HepG2 (cell line): Measurements from ENCODE around the gene MARS1. TPM values are rescaled to one million over a fixed set of nuclear protein-coding genes. Genes with fewer than 3 reads are reported as not detected.

ENCODE experiments used
- ATAC-seq: fragments of 200-7000 bp; cut with Tn5 transposase; 3 replicates; pipeline ENCODE4 v1.9.1; 2020; ENCODE audit warnings: mild to moderate bottlenecking, moderate library complexity
- BruUV-seq: library from RNA; stranded (reverse); fragments of 400-500 nt; replicated peaks from 2 replicates; lab custom pipeline; 2021; lab: Mats Ljungman, UMichigan
- CTCF ChIA-PET: fragments of 300-600 bp; formaldehyde crosslinking; extraction: SDS; loops from one replicate; lab custom pipeline; 2021; ENCODE audit warnings: low total read pairs, inconsistent platforms, low intra/inter-chr PET ratio; lab: Yijun Ruan, JAX
- POLR2A ChIA-PET: fragments of 350-600 bp; sonication (Branson Sonifier 250); formaldehyde crosslinking; loops from one replicate; lab custom pipeline; 2020; ENCODE audit warnings: antibody characterized with exemption, inconsistent platforms; lab: Yijun Ruan, JAX
- DNase-seq: peaks from one replicate; pipeline ENCODE4 v3.0.0-alpha.2; 2015; ENCODE audit warnings: low spot score
- FAIRE-seq: peaks from 3 replicates; lab custom pipeline; 2011; peaks lifted over from hg19 to GRCh38; lab: Jason Lieb, UNC
- H2AFZ ChIP-seq: one replicate; pipeline ENCODE4 v1.6.1; 2011; ENCODE audit warnings: low read length, inconsistent platforms
- H3K27ac ChIP-seq: fragments of 300-600 bp; 3 replicates; pipeline ENCODE4 v1.8.0; 2011; ENCODE audit warnings: mixed run types, mild to moderate bottlenecking, mixed read lengths, low read length, inconsistent platforms; ENCODE audit not compliant: insufficient read depth; ENCODE audit errors: extremely low read length
- H3K27me3 ChIP-seq, 2 experiments: fragments of 200-600 bp in 1 of 2; 2 replicates in 1 of 2; 3 replicates in 1 of 2; pipeline versions ENCODE4 v1.6.0 to v1.8.0; 2011; ENCODE audit warnings: low read length in 2 of 2, mild to moderate bottlenecking in 2 of 2, moderate library complexity in 2 of 2, inconsistent platforms in 1 of 2; ENCODE audit not compliant: insufficient read depth in 2 of 2, control insufficient read depth in 1 of 2
- H3K36me3 ChIP-seq, 2 experiments: fragments of 200-600 bp in 1 of 2; replicated peaks in 1 of 2; 2 replicates in 1 of 2; 3 replicates in 1 of 2; pipeline versions ENCODE4 v1.5.1 to v1.8.0; 2011; ENCODE audit warnings: low read length in 2 of 2, inconsistent platforms in 1 of 2; ENCODE audit not compliant: insufficient read depth in 2 of 2, control insufficient read depth in 1 of 2
- H3K4me1 ChIP-seq: 2 replicates; pipeline ENCODE4 v1.5.1; 2012; ENCODE audit warnings: low read length, inconsistent platforms; ENCODE audit not compliant: insufficient read depth
- H3K4me2 ChIP-seq: 2 replicates; pipeline ENCODE4 v1.6.0; 2011; ENCODE audit warnings: low read depth, low read length, inconsistent platforms
- H3K4me3 ChIP-seq, 3 experiments: fragments of 200-600 bp in 1 of 3; sonication (generic), shearing (Covaris generic) in 1 of 3; replicated peaks in 1 of 3; 2 replicates each; pipeline ENCODE4 v1.5.1; 2011 to 2016; ENCODE audit warnings: low read length in 3 of 3, inconsistent platforms in 2 of 3, low read depth in 2 of 3, mild to moderate bottlenecking in 2 of 3, control low read depth in 1 of 3, mixed read lengths in 1 of 3; ENCODE audit not compliant: insufficient read depth in 1 of 3
- H3K79me2 ChIP-seq: one replicate; pipeline ENCODE4 v1.6.1; 2011; ENCODE audit warnings: low read length, inconsistent platforms; ENCODE audit not compliant: insufficient read depth
- H3K9ac ChIP-seq: 2 replicates; pipeline ENCODE4 v1.6.0; 2011; ENCODE audit warnings: mild to moderate bottlenecking, low read depth, low read length, inconsistent platforms; ENCODE audit not compliant: insufficient read depth
- H3K9me3 ChIP-seq: 2 replicates; pipeline ENCODE4 v1.5.1; 2012; ENCODE audit warnings: mild to moderate bottlenecking, low read length
- H4K20me1 ChIP-seq: 2 replicates; pipeline ENCODE4 v1.6.0; 2011; ENCODE audit warnings: inconsistent platforms, mild to moderate bottlenecking, low read length, moderate library complexity; ENCODE audit not compliant: insufficient read depth
- FOXA1 ChIP-seq, 2 experiments: fragments of 450-650 bp in 1 of 2; sonication (generic) in 1 of 2; formaldehyde crosslinking in 1 of 2; IDR thresholded peaks; 2 replicates each; pipeline versions ENCODE4 v1.4.0 to v1.6.1; 2016 to 2020; ENCODE audit warnings: missing genetic modification reagents in 1 of 2
- NR2C2 ChIP-seq: sonication (generic); formaldehyde crosslinking; IDR thresholded peaks from 2 replicates; pipeline ENCODE4 v1.4.0; 2020; ENCODE audit warnings: missing genetic modification reagents, mild to moderate bottlenecking, moderate library complexity, borderline replicate concordance
- ZNF577 ChIP-seq: sonication (generic); formaldehyde crosslinking; IDR thresholded peaks from 2 replicates; pipeline ENCODE4 v1.4.0; 2020; ENCODE audit warnings: mild to moderate bottlenecking, low read depth, missing genetic modification reagents, borderline replicate concordance
- ZNF605 ChIP-seq: sonication (generic); formaldehyde crosslinking; IDR thresholded peaks from 2 replicates; pipeline ENCODE4 v1.8.0; 2022; ENCODE audit warnings: mild to moderate bottlenecking, missing genetic modification reagents
- ZNF7 ChIP-seq: IDR thresholded peaks from 2 replicates; pipeline ENCODE4 v1.6.1; 2016; ENCODE audit warnings: missing biosample characterization, missing genetic modification reagents
- ZNF720 ChIP-seq: sonication (generic); formaldehyde crosslinking; IDR thresholded peaks from 2 replicates; pipeline ENCODE4 v1.4.0; 2020; ENCODE audit warnings: missing genetic modification reagents
- WGBS: methylation state at CpG from one replicate; pipeline ENCODE4 v1.1.6; 2017; ENCODE audit warnings: low lambda C conversion rate; 5-methylcytosine and 5-hydroxymethylcytosine counted together
- in situ Hi-C: cut with HindIII; loops from 2 replicates; pipeline ENCODE4 v1.10.0; 2017; ENCODE audit warnings: low pct_unique_long_range_greater_than_20kb; ENCODE audit not compliant: extremely low pct_ligation_motif_present
- intact Hi-C: fragments of 100-400 bp; cut with micrococcal nuclease; formaldehyde crosslinking; loops from one replicate; pipeline ENCODE4 v1.10.0; 2022; ENCODE audit not compliant: unreplicated experiment
- polyA plus RNA-seq, 8 experiments: library from polyadenylated mRNA; depleted of rRNA in 3 of 8; stranded (reverse) in 7 of 8; unstranded in 1 of 8; fragments of >200 nt; fragmentation: Illumina TruSeq in 4 of 8; extraction: Trizol in 4 of 8; gene quantifications; 2 replicates each; pipeline versions ENCODE4 v1.2.1 to v1.2.3, GENCODE V29; 2011 to 2016; ENCODE audit warnings: low read depth in 4 of 8, missing spikeins in 1 of 8, mixed read lengths in 1 of 8; ENCODE audit not compliant: insufficient read depth in 1 of 8
- total RNA-seq, 5 experiments: library from RNA; depleted of rRNA; stranded (reverse); fragments of >200 nt; fragmentation: Illumina TruSeq; extraction: Trizol; gene quantifications; 2 replicates each; pipeline ENCODE4 v1.2.3, GENCODE V29; 2016; ENCODE audit warnings: low read depth in 1 of 5
- TF ChIP-seq, protein P1 (sequence below): IDR thresholded peaks from 2 replicates; pipeline ENCODE4 v1.6.1; 2016; ENCODE audit warnings: mild to moderate bottlenecking, missing biosample characterization, missing genetic modification reagents
- TF ChIP-seq, protein P2 (sequence below): sonication (generic); formaldehyde crosslinking; IDR thresholded peaks from 2 replicates; pipeline ENCODE4 v1.4.0; 2020; ENCODE audit warnings: mild to moderate bottlenecking, missing genetic modification reagents
- TF ChIP-seq, protein P3 (sequence below): sonication (generic); formaldehyde crosslinking; IDR thresholded peaks from 2 replicates; pipeline ENCODE4 v1.8.1; 2022; ENCODE audit warnings: mild to moderate bottlenecking, missing genetic modification reagents
- TF ChIP-seq, protein P4 (sequence below): sonication (generic); formaldehyde crosslinking; IDR thresholded peaks from 2 replicates; pipeline ENCODE4 v1.8.0; 2022; ENCODE audit warnings: mild to moderate bottlenecking, missing genetic modification reagents

MARS1 gene
- total and polyA plus RNA-seq, 2 of the 13 experiments (the other 11 are each of a cell fraction or from before 2014, with no cell fraction given), result 115 to 181 TPM

DNA sequence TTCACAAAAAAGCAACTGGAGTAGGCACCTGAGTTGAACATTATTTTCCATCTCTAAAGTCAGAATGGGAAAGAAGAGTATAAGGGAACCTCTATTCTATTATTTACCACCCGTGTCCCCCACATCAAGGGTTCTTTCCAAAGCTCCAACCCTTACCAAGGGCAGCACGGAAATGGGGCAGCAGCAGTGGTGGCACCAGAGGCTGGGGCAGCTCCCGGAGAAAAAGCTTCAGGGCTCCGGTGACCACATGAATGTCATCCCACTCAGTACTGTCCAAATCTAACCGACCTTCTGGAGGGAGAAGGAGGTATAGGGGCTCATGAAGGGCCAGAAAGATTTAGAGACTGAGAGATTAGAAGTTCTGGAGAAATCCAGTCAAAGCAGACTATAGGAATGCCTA, 14.0 kb upstream of the MARS1 start (continued):
- TF ChIP-seq, protein P1, sequence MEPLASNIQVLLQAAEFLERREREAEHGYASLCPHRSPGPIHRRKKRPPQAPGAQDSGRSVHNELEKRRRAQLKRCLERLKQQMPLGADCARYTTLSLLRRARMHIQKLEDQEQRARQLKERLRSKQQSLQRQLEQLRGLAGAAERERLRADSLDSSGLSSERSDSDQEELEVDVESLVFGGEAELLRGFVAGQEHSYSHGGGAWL, result no peak
- TF ChIP-seq, all 625 proteins: peak for 0

DNA sequence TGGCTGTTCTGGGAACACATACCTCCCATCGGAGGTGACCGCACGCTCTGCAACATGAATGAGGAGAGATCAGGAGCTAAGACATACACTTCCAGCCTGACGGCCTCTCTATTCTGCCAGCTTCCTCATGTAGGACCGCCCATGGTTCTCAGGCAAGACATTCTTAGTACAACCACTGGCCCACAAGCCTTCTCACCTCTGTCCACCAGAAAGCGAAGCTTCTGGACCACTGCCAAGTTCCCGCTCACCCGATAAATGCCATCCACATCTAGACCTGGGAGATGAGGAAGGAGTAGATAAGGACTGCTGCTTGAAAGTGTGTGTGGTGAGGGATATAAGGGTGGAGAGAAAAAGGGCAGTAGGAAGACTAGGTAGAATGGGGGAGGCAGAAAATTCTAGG, 13.4 kb upstream of the MARS1 start:
- in situ Hi-C loops (no loop called here), intact Hi-C loops (no loop called here)
- H3K36me3 ChIP-seq, result no peaks in the 10 kb centered on the region
- peaks cover 58% of the 10 kb centered on the region for H3K4me1 ChIP-seq
- 66% methylated on average over 8 of the region's 8 CpGs for WGBS
- ChIA-PET POLR2A (interaction anchor here (2.0 kb wide), 1 partner anchor 13 kb away, joined by 4 read pairs; the partner anchor contains the start of gene MARS1), CTCF (no interaction called here)
- no peak overlapping the region for H3K9ac ChIP-seq
- H3K27me3 ChIP-seq, result peaks cover 8 to 65% of the 10 kb centered on the region in 2 experiments
- no peak overlapping the region for H2AFZ ChIP-seq
- no peaks in the 10 kb centered on the region for H3K79me2 ChIP-seq
- no peak overlapping the region for H3K4me2 ChIP-seq
- no peaks in the 10 kb centered on the region for H4K20me1 ChIP-seq
- H3K27ac ChIP-seq, result no peak overlapping the region
- BruUV-seq, result no TSS peak
- no peak overlapping the region for H3K4me3 ChIP-seq
- no peaks in the 10 kb centered on the region for H3K9me3 ChIP-seq
- ATAC-seq, result no peak
- no peak for DNase-seq
- FAIRE-seq, result no peak
- TF ChIP-seq, protein P2, sequence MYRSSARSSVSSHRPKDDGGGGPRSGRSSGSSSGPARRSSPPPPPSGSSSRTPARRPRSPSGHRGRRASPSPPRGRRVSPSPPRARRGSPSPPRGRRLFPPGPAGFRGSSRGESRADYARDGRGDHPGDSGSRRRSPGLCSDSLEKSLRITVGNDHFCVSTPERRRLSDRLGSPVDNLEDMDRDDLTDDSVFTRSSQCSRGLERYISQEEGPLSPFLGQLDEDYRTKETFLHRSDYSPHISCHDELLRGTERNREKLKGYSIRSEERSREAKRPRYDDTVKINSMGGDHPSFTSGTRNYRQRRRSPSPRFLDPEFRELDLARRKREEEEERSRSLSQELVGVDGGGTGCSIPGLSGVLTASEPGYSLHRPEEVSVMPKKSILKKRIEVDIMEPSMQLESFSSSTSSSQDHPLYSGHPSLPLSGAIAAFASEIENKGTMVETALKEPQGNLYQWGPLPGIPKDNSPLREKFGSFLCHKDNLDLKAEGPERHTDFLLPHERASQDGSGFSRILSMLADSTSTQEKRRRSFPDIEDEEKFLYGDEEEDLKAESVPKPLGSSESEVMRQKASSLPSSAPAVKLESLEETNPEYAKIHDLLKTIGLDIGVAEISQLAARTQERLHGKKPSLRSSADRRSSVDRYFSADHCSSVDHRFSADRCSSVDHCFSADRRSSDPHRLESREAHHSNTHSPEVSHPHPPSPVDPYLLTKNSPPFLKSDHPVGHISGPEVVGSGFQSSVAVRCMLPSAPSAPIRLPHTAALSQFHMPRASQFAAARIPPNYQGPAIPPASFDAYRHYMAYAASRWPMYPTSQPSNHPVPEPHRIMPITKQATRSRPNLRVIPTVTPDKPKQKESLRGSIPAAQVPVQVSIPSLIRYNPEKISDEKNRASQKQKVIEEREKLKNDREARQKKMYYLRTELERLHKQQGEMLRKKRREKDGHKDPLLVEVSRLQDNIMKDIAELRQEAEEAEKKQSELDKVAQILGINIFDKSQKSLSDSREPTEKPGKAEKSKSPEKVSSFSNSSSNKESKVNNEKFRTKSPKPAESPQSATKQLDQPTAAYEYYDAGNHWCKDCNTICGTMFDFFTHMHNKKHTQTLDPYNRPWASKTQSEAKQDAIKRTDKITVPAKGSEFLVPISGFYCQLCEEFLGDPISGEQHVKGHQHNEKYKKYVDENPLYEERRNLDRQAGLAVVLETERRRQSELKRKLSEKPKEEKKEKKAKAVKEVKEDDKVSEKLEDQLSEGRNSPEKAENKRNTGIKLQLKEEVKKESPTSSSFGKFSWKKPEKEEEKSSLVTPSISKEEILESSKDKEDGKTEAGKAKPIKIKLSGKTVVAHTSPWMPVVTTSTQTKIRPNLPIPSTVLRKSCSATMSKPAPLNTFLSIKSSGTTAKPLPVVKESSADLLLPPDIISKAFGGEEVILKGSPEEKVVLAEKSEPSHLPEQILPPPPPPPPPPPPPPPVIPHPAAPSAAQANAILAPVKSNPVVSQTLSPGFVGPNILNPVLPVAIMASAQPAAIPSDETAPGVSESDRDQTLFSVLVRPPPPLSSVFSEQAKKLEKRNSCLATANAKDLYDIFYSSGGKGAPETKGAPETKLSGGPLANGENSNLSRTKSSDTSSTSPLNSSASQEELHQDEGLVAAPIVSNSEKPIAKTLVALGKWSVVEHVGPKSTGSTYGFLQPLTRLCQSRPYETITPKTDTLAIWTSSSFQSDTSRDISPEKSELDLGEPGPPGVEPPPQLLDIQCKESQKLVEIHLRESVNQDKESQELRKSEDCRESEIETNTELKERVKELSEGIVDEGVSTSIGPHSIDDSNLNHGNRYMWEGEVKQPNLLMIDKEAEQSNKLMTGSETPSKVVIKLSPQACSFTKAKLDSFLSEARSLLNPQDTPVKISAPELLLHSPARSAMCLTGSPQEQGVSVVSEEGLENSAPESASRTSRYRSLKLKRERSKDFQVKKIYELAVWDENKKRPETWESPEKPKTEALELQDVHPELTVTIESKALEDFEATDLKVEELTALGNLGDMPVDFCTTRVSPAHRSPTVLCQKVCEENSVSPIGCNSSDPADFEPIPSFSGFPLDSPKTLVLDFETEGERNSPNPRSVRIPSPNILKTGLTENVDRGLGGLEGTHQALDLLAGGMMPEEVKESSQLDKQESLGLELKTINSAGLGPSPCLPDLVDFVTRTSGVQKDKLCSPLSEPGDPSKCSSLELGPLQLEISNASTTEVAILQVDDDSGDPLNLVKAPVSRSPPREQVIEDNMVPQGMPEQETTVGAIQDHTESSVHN (CRISPR knock-in tag), result no peak
- TF ChIP-seq ZNF720 (CRISPR knock-in tag), result no peak
- no peak for TF ChIP-seq NR2C2 (CRISPR knock-in tag)
- TF ChIP-seq, protein P3, sequence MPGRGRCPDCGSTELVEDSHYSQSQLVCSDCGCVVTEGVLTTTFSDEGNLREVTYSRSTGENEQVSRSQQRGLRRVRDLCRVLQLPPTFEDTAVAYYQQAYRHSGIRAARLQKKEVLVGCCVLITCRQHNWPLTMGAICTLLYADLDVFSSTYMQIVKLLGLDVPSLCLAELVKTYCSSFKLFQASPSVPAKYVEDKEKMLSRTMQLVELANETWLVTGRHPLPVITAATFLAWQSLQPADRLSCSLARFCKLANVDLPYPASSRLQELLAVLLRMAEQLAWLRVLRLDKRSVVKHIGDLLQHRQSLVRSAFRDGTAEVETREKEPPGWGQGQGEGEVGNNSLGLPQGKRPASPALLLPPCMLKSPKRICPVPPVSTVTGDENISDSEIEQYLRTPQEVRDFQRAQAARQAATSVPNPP (CRISPR knock-in tag), result no peak
- TF ChIP-seq, protein P4, sequence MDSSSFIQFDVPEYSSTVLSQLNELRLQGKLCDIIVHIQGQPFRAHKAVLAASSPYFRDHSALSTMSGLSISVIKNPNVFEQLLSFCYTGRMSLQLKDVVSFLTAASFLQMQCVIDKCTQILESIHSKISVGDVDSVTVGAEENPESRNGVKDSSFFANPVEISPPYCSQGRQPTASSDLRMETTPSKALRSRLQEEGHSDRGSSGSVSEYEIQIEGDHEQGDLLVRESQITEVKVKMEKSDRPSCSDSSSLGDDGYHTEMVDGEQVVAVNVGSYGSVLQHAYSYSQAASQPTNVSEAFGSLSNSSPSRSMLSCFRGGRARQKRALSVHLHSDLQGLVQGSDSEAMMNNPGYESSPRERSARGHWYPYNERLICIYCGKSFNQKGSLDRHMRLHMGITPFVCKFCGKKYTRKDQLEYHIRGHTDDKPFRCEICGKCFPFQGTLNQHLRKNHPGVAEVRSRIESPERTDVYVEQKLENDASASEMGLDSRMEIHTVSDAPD (CRISPR knock-in tag), result no peak
- no peak for TF ChIP-seq ZNF605 (CRISPR knock-in tag)
- TF ChIP-seq FOXA1 (IDR thresholded peaks at IDR 0.05), result no peak
- TF ChIP-seq FOXA1 (CRISPR knock-in tag; IDR thresholded peaks at IDR 0.05), result no peak
- no peak for TF ChIP-seq ZNF577 (CRISPR knock-in tag)
- no peak for TF ChIP-seq ZNF7 (CRISPR knock-in tag)
